H9 (cell line): ENCODE measurements around the gene SPNS3. TPM values are rescaled to one million over a fixed set of nuclear protein-coding genes. Genes with fewer than 3 reads are reported as not detected.

Experiments
- DNase-seq: peaks from one replicate; pipeline ENCODE4 v3.0.0-alpha.2; 2017
- H2AFZ ChIP-seq: one replicate; pipeline ENCODE4 v1.6.1; 2013; ENCODE audit warnings: mild to moderate bottlenecking, low read length, control low read depth, moderate library complexity
- H2AK5ac ChIP-seq: 2 replicates; pipeline ENCODE4 v1.6.1; 2013; ENCODE audit warnings: low read length, control low read depth, mixed read lengths; ENCODE audit not compliant: insufficient read length
- H2BK120ac ChIP-seq: one replicate; pipeline ENCODE4 v1.6.1; 2013; ENCODE audit warnings: low read depth, mild to moderate bottlenecking, low read length, control low read depth, inconsistent platforms; ENCODE audit not compliant: poor library complexity, severe bottlenecking
- H2BK12ac ChIP-seq: 2 replicates; pipeline ENCODE4 v1.6.1; 2013; ENCODE audit warnings: low read length, control low read depth, mixed read lengths, low read depth; ENCODE audit not compliant: insufficient read length
- H2BK15ac ChIP-seq: 2 replicates; pipeline ENCODE4 v1.6.1; 2013; ENCODE audit warnings: low read depth, low read length, control low read depth
- H2BK20ac ChIP-seq: one replicate; pipeline ENCODE4 v1.6.1; 2013; ENCODE audit warnings: low read depth, mild to moderate bottlenecking, low read length, control low read depth, inconsistent platforms; ENCODE audit not compliant: poor library complexity, severe bottlenecking
- H2BK5ac ChIP-seq: 2 replicates; pipeline ENCODE4 v1.6.1; 2013; ENCODE audit warnings: low read length, control low read depth, mixed read lengths; ENCODE audit not compliant: insufficient read length
- H3K14ac ChIP-seq: 2 replicates; pipeline ENCODE4 v1.6.1; 2013; ENCODE audit warnings: low read length, control low read depth; ENCODE audit not compliant: insufficient read depth
- H3K18ac ChIP-seq: 2 replicates; pipeline ENCODE4 v1.6.1; 2013; ENCODE audit warnings: low read depth, mild to moderate bottlenecking, mixed read lengths, low read length, control low read depth; ENCODE audit not compliant: insufficient read length
- H3K23ac ChIP-seq: 2 replicates; pipeline ENCODE4 v1.6.1; 2013; ENCODE audit warnings: low read length, control low read depth, mixed read lengths, low read depth; ENCODE audit not compliant: insufficient read length
- H3K23me2 ChIP-seq: 2 replicates; pipeline ENCODE4 v1.6.1; 2013; ENCODE audit warnings: low read depth, mild to moderate bottlenecking, mixed read lengths, low read length, control low read depth; ENCODE audit not compliant: insufficient read length, poor library complexity, severe bottlenecking
- H3K27ac ChIP-seq: 2 replicates; pipeline ENCODE4 v1.5.1; 2013; ENCODE audit warnings: low read length, control low read depth, mixed read lengths, low read depth; ENCODE audit not compliant: insufficient read length
- H3K27me3 ChIP-seq: 2 replicates; pipeline ENCODE4 v1.6.1; 2013; ENCODE audit warnings: low read length, control low read depth, inconsistent platforms; ENCODE audit not compliant: insufficient read depth
- H3K4ac ChIP-seq: 2 replicates; pipeline ENCODE4 v1.6.1; 2013; ENCODE audit warnings: low read depth, mild to moderate bottlenecking, control low read depth, inconsistent platforms, low read length, moderate library complexity
- H3K4me1 ChIP-seq: 2 replicates; pipeline ENCODE4 v1.6.1; 2013; ENCODE audit warnings: low read length, control low read depth, inconsistent platforms; ENCODE audit not compliant: insufficient read depth
- H3K4me2 ChIP-seq: 2 replicates; pipeline ENCODE4 v1.6.1; 2013; ENCODE audit warnings: low read length, control low read depth, mixed read lengths; ENCODE audit not compliant: insufficient read length, insufficient read depth
- H3K56ac ChIP-seq: 2 replicates; pipeline ENCODE4 v1.6.1; 2013; ENCODE audit warnings: low read depth, mild to moderate bottlenecking, mixed read lengths, low read length, control low read depth; ENCODE audit not compliant: insufficient read length
- H3K79me1 ChIP-seq: 2 replicates; pipeline ENCODE4 v1.6.1; 2013; ENCODE audit warnings: low read depth, mild to moderate bottlenecking, moderate library complexity, low read length, control low read depth, inconsistent platforms; ENCODE audit not compliant: insufficient read depth, poor library complexity, severe bottlenecking
- H3K79me2 ChIP-seq: 2 replicates; pipeline ENCODE4 v1.6.1; 2013; ENCODE audit warnings: low read length, control low read depth, inconsistent platforms; ENCODE audit not compliant: insufficient read depth
- H3K9ac ChIP-seq: 2 replicates; pipeline ENCODE4 v1.6.1; 2013; ENCODE audit warnings: low read length, control low read depth, mixed read lengths; ENCODE audit not compliant: insufficient read length; ENCODE audit errors: extremely low read depth
- H3K9me3 ChIP-seq: one replicate; pipeline ENCODE4 v1.6.1; 2013; ENCODE audit warnings: low read depth, low read length, inconsistent platforms; ENCODE audit not compliant: control insufficient read depth
- H3T11ph ChIP-seq: one replicate; pipeline ENCODE4 v1.6.1; 2013; ENCODE audit warnings: mild to moderate bottlenecking, low read length, control low read depth, inconsistent platforms
- H4K20me1 ChIP-seq: one replicate; pipeline ENCODE4 v1.6.1; 2013; ENCODE audit not compliant: control insufficient read depth, insufficient read length, insufficient read depth
- H4K5ac ChIP-seq: 2 replicates; pipeline ENCODE4 v1.6.1; 2013; ENCODE audit warnings: low read depth, mild to moderate bottlenecking, mixed read lengths, low read length, control low read depth; ENCODE audit not compliant: insufficient read length
- H4K8ac ChIP-seq: replicated peaks from 2 replicates; pipeline ENCODE4 v1.6.1; 2013; ENCODE audit warnings: low read length, control low read depth, mixed read lengths, low read depth; ENCODE audit not compliant: insufficient read length
- H4K91ac ChIP-seq: 2 replicates; pipeline ENCODE4 v1.6.1; 2013; ENCODE audit warnings: low read depth, mild to moderate bottlenecking, moderate library complexity, mixed read lengths, low read length, control low read depth; ENCODE audit not compliant: insufficient read length
- H3K27ac Mint-ChIP-seq, 3 experiments: 2 replicates in 2 of 3; 3 replicates in 1 of 3; pipeline ENCODE4 v1.8.0; 2020 to 2021; ENCODE audit warnings: mixed read lengths in 3 of 3, mild to moderate bottlenecking in 1 of 3, moderate library complexity in 1 of 3
- H3K27me3 Mint-ChIP-seq: 2 replicates; pipeline ENCODE4 v1.8.0; 2021; ENCODE audit warnings: low read depth, mild to moderate bottlenecking, moderate library complexity, mixed read lengths
- H3K36me3 Mint-ChIP-seq, 3 experiments: 2 replicates in 2 of 3; 3 replicates in 1 of 3; pipeline ENCODE4 v1.8.0; 2020 to 2021; ENCODE audit warnings: low read depth in 3 of 3, mixed read lengths in 3 of 3; ENCODE audit not compliant: insufficient read depth in 1 of 3
- H3K4me1 Mint-ChIP-seq, 2 experiments: 2 replicates each; pipeline ENCODE4 v1.8.0; 2020; ENCODE audit warnings: mixed read lengths in 2 of 2
- H3K4me3 Mint-ChIP-seq, 2 experiments: 2 replicates in 1 of 2; 3 replicates in 1 of 2; pipeline ENCODE4 v1.8.0; 2020 to 2021; ENCODE audit warnings: mild to moderate bottlenecking in 2 of 2, mixed read lengths in 2 of 2, moderate library complexity in 1 of 2
- H3K9me3 Mint-ChIP-seq, 2 experiments: 2 replicates in 1 of 2; 3 replicates in 1 of 2; pipeline ENCODE4 v1.8.0; 2020; ENCODE audit warnings: mild to moderate bottlenecking in 2 of 2, mixed read lengths in 2 of 2, moderate library complexity in 1 of 2
- CTCF ChIP-seq: fragments of 200-600 bp; sonication (generic); conservative IDR thresholded peaks from 3 replicates; pipeline ENCODE4 v1.8.0; 2021; ENCODE audit warnings: antibody characterized with exemption, mild to moderate bottlenecking
- WGBS: extraction: QIAGEN DNeasy Blood & Tissue Kit; methylation state at CpG from one replicate; pipeline ENCODE4 v1.1.7; 2013; ENCODE audit warnings: missing lambda C conversion rate, low lambda C conversion rate, mixed read lengths; ENCODE audit not compliant: insufficient read length; ENCODE audit errors: extremely low coverage; 5-methylcytosine and 5-hydroxymethylcytosine counted together
- total RNA-seq: library from RNA; stranded (reverse); gene quantifications from 2 replicates; pipeline ENCODE4 v1.2.1, GENCODE V29; 2021

Gene SPNS3
- total RNA-seq, 1 experiment from 2014 or later, result not detected

- Histone ChIP-seq H3K4ac (no peak overlapping the region), H3K79me2 (no peaks in the 10 kb centered on the region), H2AFZ (no peak overlapping the region), H3K4me2 (no peak overlapping the region), H3K4me1 (no peaks in the 10 kb centered on the region), H4K5ac (no peak overlapping the region), H3K18ac (no peak overlapping the region), H4K91ac (no peak overlapping the region), H2AK5ac (no peak overlapping the region), H3K27ac (no peak overlapping the region), H2BK20ac (no peak overlapping the region), H3K56ac (no peak overlapping the region), H4K20me1 (no peaks in the 10 kb centered on the region), H3K9me3 (no peaks in the 10 kb centered on the region), H3K14ac (no peak overlapping the region), H3K9ac (no peak overlapping the region), H2BK5ac (no peak overlapping the region), H3K79me1 (no peaks in the 10 kb centered on the region), H3K27me3 (no peaks in the 10 kb centered on the region), H2BK120ac (no peak overlapping the region), H3K23me2 (no peaks in the 10 kb centered on the region), H2BK15ac (no peak overlapping the region), H3T11ph (no peak overlapping the region), H2BK12ac (no peak overlapping the region), H3K23ac (no peak overlapping the region), H4K8ac (no peak overlapping the region)
- Mint-ChIP-seq H3K27ac (peak overlapping the region in 2 of 3 experiments; percentile 1 to 71; a peak in 4 of 7 replicates), H3K9me3 (no peaks in the 10 kb centered on the region), H3K36me3 (no peaks in the 10 kb centered on the region), H3K4me1 (peaks cover 9 to 16% of the 10 kb centered on the region in 2 experiments; a peak in 3 of 4 replicates), H3K4me3 (no peak overlapping the region), H3K27me3 (peaks cover 3% of the 10 kb centered on the region)
- TF ChIP-seq CTCF, result no peak
- DNase-seq, result no peak
- WGBS, result no CpG with 5 or more reads among the region's 9 CpGs
These were observed 41.3 kb downstream of the SPNS3 start for GRCh38 chr17:4475001-4475400.
